Glomerular visceral epithelial cell (primary cell): ENCODE data around the gene DUSP16.
"Not testable (repeated sequence)": the region's sequence is repeated elsewhere in the genome, so short reads cannot be mapped to it uniquely, and the experiment has no call there.

Experiments
- DNase-seq: peaks from one replicate; pipeline ENCODE4 v3.0.0-alpha.2; 2016; ENCODE audit errors: extremely low spot score

DUSP16 gene

GRCh38 chr12:12521044-12521485 is 41.6 kb downstream of the DUSP16 start:
- DNase-seq: no peak

DNA sequence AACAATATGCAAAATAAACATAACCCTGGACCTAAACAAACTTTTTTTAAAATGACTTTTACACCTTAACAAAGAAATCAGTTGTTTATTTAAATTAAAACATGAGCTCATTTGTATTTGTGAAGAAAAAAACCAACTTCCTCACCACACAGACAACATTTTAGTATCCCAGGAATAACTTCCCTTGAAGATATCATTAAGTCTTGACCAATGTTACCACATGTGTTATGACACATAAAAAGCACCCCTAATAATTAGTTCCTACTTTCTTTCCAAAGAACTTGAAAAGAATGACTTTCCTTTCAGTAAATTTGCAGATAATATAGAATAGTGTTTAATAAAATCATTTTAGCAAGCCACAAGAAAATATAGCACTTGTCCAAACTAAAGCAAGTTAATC is 42.4 kb downstream of the DUSP16 start:
- no peak for DNase-seq

DNA sequence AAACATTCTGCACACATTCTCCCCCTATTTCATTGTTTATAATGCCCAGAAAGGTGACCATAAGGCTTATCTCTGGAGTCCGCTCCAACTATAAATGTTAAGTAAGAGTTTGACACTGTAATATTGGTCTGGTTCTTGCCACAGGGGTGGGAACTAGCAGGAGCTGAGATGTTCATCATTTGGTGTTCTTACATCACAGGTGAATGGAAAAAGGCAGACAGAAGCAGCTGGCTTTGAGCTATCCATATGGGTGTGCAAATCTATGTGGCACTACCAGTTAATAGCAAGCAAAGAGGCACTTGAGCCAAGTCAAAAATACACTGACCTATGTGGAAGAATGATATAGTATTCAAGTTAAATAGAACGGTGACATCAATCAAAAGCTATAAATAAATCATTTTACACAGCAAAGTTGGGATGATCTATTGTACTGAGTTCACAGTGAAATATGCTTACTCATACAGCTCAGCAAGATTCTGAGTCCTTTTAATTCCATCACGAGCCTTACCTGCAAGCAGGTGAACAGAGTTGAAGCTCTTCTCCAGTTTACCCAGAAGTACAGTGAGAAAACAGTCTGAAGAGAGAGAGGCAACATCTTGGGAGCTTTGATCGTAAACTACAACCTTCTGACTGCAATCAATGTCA is 43.2 kb downstream of the DUSP16 start:
- DNase-seq: no peak

- no peak for DNase-seq
These were observed 43.7 kb downstream of the DUSP16 start for GRCh38 chr12:12518919-12519318.

DNA sequence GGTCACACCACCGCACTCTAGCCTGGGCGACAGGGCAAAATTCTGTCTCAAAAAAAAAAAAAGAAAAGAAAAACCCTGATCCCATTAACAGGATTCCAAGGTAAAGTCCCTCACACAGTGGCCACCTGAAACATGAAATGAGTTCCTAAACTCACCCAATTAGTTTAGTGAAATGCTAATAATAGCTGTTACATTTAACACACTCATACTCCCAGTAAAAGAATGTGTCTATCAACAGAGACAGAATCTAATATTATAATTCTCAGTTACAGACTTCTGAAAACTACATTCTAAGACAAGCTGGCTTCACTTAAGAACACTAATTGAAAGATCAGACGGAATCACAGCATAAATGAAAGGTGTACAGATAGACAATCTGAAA is 44.2 kb downstream of the DUSP16 start:
- no peak for DNase-seq

- DNase-seq: no peak
These were observed 49.2 kb downstream of the DUSP16 start for GRCh38 chr12:12513416-12514006.

DNA sequence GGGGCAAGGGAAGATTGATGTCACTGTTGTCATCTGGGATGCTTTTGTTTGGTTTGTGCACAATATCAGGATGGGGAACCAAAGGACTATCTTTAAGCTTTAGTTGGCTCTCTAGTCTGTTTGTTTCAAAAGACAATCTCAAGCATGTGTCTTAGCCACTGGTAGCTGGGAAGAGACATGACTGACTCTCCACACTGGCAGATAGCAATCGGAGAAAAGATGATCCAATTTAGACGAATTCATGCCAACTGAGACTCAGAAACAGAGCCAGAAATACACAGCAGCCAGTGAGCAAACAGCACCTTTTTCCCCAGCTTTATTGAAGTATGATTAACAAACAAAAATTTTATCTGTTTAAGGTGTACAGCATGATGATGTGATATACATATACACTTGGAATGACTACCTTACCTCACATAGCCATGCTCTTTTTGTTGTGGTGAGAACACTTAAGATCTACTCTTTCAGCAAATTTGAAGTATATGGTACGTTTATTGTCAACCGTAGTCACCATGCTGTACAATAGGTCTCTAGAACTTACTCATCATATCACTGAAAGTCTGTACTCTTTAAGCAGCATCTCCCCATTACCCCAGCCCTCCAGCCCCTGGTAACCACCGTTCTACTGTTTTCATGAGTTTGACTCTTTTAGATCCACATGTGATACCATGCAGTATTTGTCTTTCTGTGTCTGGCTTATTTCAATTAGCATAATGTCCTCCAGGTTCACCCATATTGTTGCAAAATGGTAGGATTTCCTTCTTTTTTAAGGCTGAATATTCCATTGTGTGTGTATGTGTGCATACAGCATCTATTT is 50.6 kb downstream of the DUSP16 start:
- DNase-seq: no peak

GRCh38 chr12:12511021-12511783 is 51.5 kb downstream of the DUSP16 start:
- DNase-seq: peak; percentile 32

- no peak for DNase-seq
These were observed 52.1 kb downstream of the DUSP16 start for GRCh38 chr12:12510551-12510950.

GRCh38 chr12:12510141-12510540 is 52.5 kb downstream of the DUSP16 start:
- DNase-seq: peak; percentile 65

GRCh38 chr12:12508612-12509011 is 54.1 kb downstream of the DUSP16 start:
- no peak for DNase-seq

GRCh38 chr12:12507121-12507520 is 55.5 kb downstream of the DUSP16 start:
- DNase-seq: no peak

- no peak for DNase-seq
These were observed 56.2 kb downstream of the DUSP16 start for GRCh38 chr12:12506496-12506890.

DNA sequence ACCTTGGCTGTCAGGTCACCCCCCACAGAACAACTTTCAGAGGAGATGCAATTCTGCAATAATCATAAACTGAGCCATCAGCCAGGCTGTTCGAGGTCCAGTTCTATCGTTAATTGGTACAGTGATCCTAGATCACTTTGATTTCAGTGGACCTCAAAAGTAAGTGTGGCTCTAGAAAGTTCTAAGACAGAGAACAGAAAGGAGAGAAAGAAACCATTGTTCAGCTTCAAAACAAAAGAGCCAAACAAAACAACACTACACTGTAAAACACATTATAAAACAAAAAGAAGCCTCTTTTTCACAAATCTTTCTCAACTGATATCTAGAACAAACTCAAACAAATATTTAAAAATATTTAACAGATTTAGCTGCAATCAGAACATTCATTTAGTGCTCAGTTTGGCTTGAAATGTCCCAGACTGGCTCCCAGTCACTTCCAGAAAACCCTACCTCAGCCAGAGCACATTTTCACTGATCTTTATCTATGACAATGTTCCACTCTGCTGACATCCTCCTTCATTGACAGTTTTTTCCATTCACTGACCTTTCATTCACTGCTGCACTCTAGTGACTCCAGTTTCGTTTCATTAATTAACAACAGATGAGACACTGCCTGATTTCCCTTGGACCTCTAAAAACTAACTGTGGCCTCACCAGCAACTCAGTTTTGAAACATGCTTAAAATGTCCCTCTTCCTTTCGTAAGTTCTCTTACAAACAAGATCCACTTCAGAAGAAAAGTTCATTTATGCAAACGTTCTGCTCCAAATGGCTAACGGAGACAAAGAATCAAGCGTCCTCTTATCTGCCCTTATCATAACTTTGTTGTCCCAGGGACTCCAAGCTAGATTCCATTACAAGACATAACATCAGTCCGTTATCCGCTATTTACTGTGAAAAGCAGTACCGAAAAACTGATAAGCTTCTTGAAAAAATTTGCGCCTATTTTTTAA is 56.8 kb downstream of the DUSP16 start:
- peak; percentile 20 for DNase-seq

DNA sequence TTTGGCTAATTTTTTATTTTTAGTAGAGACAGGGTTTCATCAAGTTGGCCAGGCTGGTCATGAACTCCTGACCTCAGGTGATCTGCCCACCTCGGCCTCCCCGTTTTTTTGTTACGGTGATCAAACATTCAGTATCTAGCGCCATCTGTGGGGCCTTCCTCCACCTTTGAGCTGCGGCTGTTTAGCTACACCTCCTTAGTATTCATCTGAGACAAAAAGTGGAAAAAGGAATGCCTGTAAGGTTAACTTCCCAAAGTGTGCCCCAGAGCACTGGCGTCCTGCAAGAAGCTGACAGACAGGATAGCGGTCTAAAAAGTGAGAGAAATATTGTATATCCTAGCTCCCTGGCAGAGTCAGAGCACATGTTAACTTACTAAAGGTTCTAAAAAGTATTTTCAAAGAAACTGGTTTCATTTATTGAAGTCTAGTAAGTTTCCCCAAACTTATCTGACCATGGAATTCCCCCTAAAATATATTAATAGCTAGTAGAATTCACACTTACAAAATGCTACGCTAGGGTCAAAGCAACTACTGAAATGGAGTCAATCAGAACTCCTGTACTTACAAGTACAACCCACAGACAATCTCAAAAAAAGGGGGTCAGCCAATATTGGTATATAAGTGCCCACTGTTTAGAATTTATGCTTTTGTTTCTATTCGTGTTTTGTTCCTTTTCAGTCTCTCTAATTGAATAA is 59.1 kb downstream of the DUSP16 start:
- no peak for DNase-seq

DNA sequence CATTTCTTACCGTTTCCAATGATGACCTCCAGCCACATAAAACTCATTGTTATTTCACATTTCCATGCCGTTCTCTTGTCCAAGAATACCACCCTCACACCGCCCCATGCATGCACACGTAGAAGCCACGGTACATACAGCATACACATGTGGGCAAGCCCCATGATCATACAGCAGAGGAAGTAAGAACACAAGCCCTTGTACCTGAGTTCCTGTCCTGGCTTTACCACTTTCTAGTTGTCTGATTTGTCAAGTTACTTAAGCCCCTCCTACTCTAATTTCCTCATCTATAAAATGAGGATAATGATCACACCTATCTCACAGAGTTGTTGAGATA is 59.9 kb downstream of the DUSP16 start:
- DNase-seq: no peak

- DNase-seq: not testable (repeated sequence)
These were observed 60.4 kb downstream of the DUSP16 start for GRCh38 chr12:12502130-12502814.

GRCh38 chr12:12501121-12501520 is 61.5 kb downstream of the DUSP16 start:
- DNase-seq: no peak

GRCh38 chr12:12499909-12500604 is 62.6 kb downstream of the DUSP16 start:
- no peak for DNase-seq
